B cell (primary cell): ENCODE measurements around the gene SEMA3G. TPM values are rescaled to one million over a fixed set of nuclear protein-coding genes. Genes with fewer than 3 reads are reported as not detected.

Experiments used
- ATAC-seq: fragments of 200-7000 bp; cut with Tn5 transposase; one replicate; pipeline ENCODE4 v1.10.0; 2021; ENCODE audit warnings: low read depth, mild to moderate bottlenecking, moderate number of reproducible peaks, moderate library complexity
- CTCF ChIA-PET: fragments of 350-600 bp; sonication (Branson Sonifier 250); formaldehyde crosslinking; loops from one replicate; lab custom pipeline; 2021; ENCODE audit warnings: antibody characterized with exemption, inconsistent platforms; lab: Charles Lee
- POLR2A ChIA-PET: fragments of 350-600 bp; sonication (Branson Sonifier 250); formaldehyde crosslinking; loops from one replicate; lab custom pipeline; 2021; ENCODE audit warnings: antibody characterized with exemption; lab: Charles Lee
- DNase-seq: peaks from one replicate; pipeline ENCODE4 v3.0.0; 2013
- H2AFZ ChIP-seq: 2 replicates; pipeline ENCODE4 v1.6.1; 2012; ENCODE audit warnings: mild to moderate bottlenecking, low read depth, low read length; ENCODE audit not compliant: insufficient read depth, poor library complexity, severe bottlenecking
- H3K27ac ChIP-seq, 2 donors: 1 replicate in 1 of 2; 2 replicates in 1 of 2; pipeline ENCODE4 v1.5.1; 2012 to 2013; ENCODE audit warnings: low read length in 2 of 2, mild to moderate bottlenecking in 2 of 2, moderate library complexity in 1 of 2
- H3K27me3 ChIP-seq, 4 experiments: fragments of 200-600 bp in 1 of 4; sonication (generic) in 1 of 4; replicated peaks in 1 of 4; 1 replicate in 2 of 4; 2 replicates in 2 of 4; pipeline versions ENCODE4 v1.6.1 to v1.7.0; 2013 to 2016; ENCODE audit warnings: low read length in 3 of 4, mild to moderate bottlenecking in 2 of 4, mixed read lengths in 1 of 4, moderate library complexity in 1 of 4; ENCODE audit not compliant: insufficient read depth in 4 of 4, control insufficient read depth in 3 of 4; ENCODE audit errors: control extremely low read depth in 1 of 4
- H3K36me3 ChIP-seq, 2 experiments: replicated peaks in 1 of 2; 1 replicate in 1 of 2; 2 replicates in 1 of 2; pipeline versions ENCODE4 v1.6.1 to v1.7.1; 2013; ENCODE audit warnings: low read length in 1 of 2; ENCODE audit not compliant: insufficient read depth in 2 of 2, control insufficient read depth in 1 of 2; ENCODE audit errors: control extremely low read depth in 1 of 2, extremely low read depth in 1 of 2
- H3K4me1 ChIP-seq, 2 donors: fragments of 200-600 bp in 1 of 2; sonication (generic) in 1 of 2; 1 replicate in 1 of 2; 2 replicates in 1 of 2; pipeline versions ENCODE4 v1.5.1 to v1.6.1; 2013 to 2017; ENCODE audit warnings: low read length in 2 of 2; ENCODE audit not compliant: control insufficient read depth in 2 of 2, insufficient read depth in 2 of 2
- H3K4me2 ChIP-seq: replicated peaks from 2 replicates; pipeline ENCODE3; 2012; ENCODE audit warnings: mild to moderate bottlenecking, low read depth, low read length; ENCODE audit not compliant: poor library complexity, severe bottlenecking
- H3K4me3 ChIP-seq, 5 experiments: fragments of 200-600 bp in 1 of 5; sonication (generic) in 1 of 5; 1 replicate in 3 of 5; 2 replicates in 2 of 5; pipeline versions ENCODE4 v1.5.1 to v1.7.0; 2011 to 2016; ENCODE audit warnings: low read length in 4 of 5, mild to moderate bottlenecking in 4 of 5, low read depth in 2 of 5, control low read depth in 1 of 5, moderate library complexity in 1 of 5; ENCODE audit not compliant: insufficient read depth in 1 of 5; ENCODE audit errors: control extremely low read depth in 1 of 5, extremely low read depth in 1 of 5
- H3K79me2 ChIP-seq: fragments of 200-600 bp; sonication (generic); one replicate; pipeline ENCODE4 v1.6.0; 2016; ENCODE audit warnings: low read length; ENCODE audit not compliant: control insufficient read depth, insufficient read depth
- H3K9ac ChIP-seq: fragments of 200-600 bp; sonication (generic); 2 replicates; pipeline ENCODE4 v1.6.1; 2017; ENCODE audit warnings: mild to moderate bottlenecking, low read length, moderate library complexity
- H3K9me3 ChIP-seq, 3 donors: one replicate each; pipeline versions ENCODE4 v1.6.1 to v1.7.1; 2013; ENCODE audit warnings: low read length in 2 of 3; ENCODE audit not compliant: control insufficient read depth in 2 of 3, insufficient read depth in 1 of 3; ENCODE audit errors: control extremely low read depth in 1 of 3
- H4K20me1 ChIP-seq: 2 replicates; pipeline ENCODE4 v1.6.0; 2012; ENCODE audit warnings: mild to moderate bottlenecking, low read length; ENCODE audit not compliant: insufficient read depth, control insufficient read depth, poor library complexity, severe bottlenecking
- H3K27ac Mint-ChIP-seq: one replicate; pipeline ENCODE4 v1.8.0; 2021; ENCODE audit warnings: mixed read lengths
- H3K27me3 Mint-ChIP-seq: one replicate; pipeline ENCODE4 v1.8.0; 2021; ENCODE audit warnings: mixed read lengths
- H3K4me1 Mint-ChIP-seq: one replicate; pipeline ENCODE4 v1.8.0; 2021; ENCODE audit warnings: mixed read lengths
- H3K4me3 Mint-ChIP-seq: one replicate; pipeline ENCODE4 v1.8.0; 2021; ENCODE audit warnings: mixed read lengths
- H3K9me3 Mint-ChIP-seq: one replicate; pipeline ENCODE4 v1.8.0; 2022; ENCODE audit warnings: mixed read lengths; ENCODE audit not compliant: insufficient read depth
- EZH2 ChIP-seq: IDR thresholded peaks from 2 replicates; pipeline ENCODE4 v1.6.1; 2012; ENCODE audit warnings: borderline replicate concordance, low read depth, mild to moderate bottlenecking, moderate library complexity, low read length; ENCODE audit not compliant: insufficient read depth, poor library complexity, severe bottlenecking
- WGBS: methylation state at CpG from one replicate; pipeline ENCODE4 v1.1.5; 2013; ENCODE audit warnings: missing lambda C conversion rate; ENCODE audit not compliant: insufficient coverage; 5-methylcytosine and 5-hydroxymethylcytosine counted together
- intact Hi-C: fragments of 100-400 bp; cut with micrococcal nuclease; formaldehyde crosslinking; loops from one replicate; pipeline ENCODE4 v1.10.0; 2022
- polyA plus RNA-seq: library from polyadenylated mRNA; depleted of rRNA; stranded (reverse); fragments of >200 nt; gene quantifications from 2 replicates; pipeline ENCODE4 v1.2.3, GENCODE V29; 2012
- total RNA-seq, 2 donors: library from RNA; stranded (reverse); fragments of 120-200 nt in 1 of 2; gene quantifications; 1 replicate in 1 of 2; 2 replicates in 1 of 2; pipeline versions ENCODE4 v1.2.3 to v1.2.4, GENCODE V29; 2013 to 2022
- TF ChIP-seq, protein P1 (sequence below): fragments of 200-600 bp; IDR thresholded peaks from one replicate; pipeline ENCODE4 v1.8.0; 2022; ENCODE audit warnings: antibody characterized with exemption, mild to moderate bottlenecking

The SEMA3G gene
- total and polyA plus RNA-seq, 2 donors (not counting 1 experiment from before 2014, with no cell fraction given) = 0.10 to 0.42 TPM

GRCh38 chr3:52437326-52438103 is 7.4 kb downstream of the SEMA3G start:
- TF ChIP-seq, protein P1, sequence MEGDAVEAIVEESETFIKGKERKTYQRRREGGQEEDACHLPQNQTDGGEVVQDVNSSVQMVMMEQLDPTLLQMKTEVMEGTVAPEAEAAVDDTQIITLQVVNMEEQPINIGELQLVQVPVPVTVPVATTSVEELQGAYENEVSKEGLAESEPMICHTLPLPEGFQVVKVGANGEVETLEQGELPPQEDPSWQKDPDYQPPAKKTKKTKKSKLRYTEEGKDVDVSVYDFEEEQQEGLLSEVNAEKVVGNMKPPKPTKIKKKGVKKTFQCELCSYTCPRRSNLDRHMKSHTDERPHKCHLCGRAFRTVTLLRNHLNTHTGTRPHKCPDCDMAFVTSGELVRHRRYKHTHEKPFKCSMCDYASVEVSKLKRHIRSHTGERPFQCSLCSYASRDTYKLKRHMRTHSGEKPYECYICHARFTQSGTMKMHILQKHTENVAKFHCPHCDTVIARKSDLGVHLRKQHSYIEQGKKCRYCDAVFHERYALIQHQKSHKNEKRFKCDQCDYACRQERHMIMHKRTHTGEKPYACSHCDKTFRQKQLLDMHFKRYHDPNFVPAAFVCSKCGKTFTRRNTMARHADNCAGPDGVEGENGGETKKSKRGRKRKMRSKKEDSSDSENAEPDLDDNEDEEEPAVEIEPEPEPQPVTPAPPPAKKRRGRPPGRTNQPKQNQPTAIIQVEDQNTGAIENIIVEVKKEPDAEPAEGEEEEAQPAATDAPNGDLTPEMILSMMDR = no peak
- no peak for TF ChIP-seq EZH2
- H3K27ac ChIP-seq = no peak overlapping the region
- H2AFZ ChIP-seq = no peak overlapping the region
- H3K4me1 ChIP-seq = no peaks in the 10 kb centered on the region
- ATAC-seq (no peak), DNase-seq (no peak)
- no peaks in the 10 kb centered on the region for H3K9me3 ChIP-seq
- Mint-ChIP-seq H3K9me3 (no peaks in the 10 kb centered on the region), H3K27me3 (no peaks in the 10 kb centered on the region), H3K27ac (no peak overlapping the region), H3K4me1 (no peaks in the 10 kb centered on the region), H3K4me3 (no peak overlapping the region)
- WGBS = 93% methylated on average over 15 of the region's 15 CpGs
- no peaks in the 10 kb centered on the region for H4K20me1 ChIP-seq
- intact Hi-C loops = no loop called here
- ChIA-PET POLR2A (no interaction called here), CTCF (no interaction called here)
- no peaks in the 10 kb centered on the region for H3K27me3 ChIP-seq
- H3K79me2 ChIP-seq = no peaks in the 10 kb centered on the region
- no peak overlapping the region for H3K9ac ChIP-seq
- no peak overlapping the region for H3K4me3 ChIP-seq
- no peaks in the 10 kb centered on the region for H3K36me3 ChIP-seq
- no peak overlapping the region for H3K4me2 ChIP-seq

GRCh38 chr3:52436500-52437149 is 8.3 kb downstream of the SEMA3G start:
- WGBS = 92% methylated on average over 12 of the region's 13 CpGs
- POLR2A ChIA-PET = no interaction called here

More at GRCh38 chr3:52436500-52437149, 8.3 kb downstream of the SEMA3G start:
- intact Hi-C loops = no loop called here
- no peak overlapping the region for H3K27ac Mint-ChIP-seq
- no peaks in the 10 kb centered on the region for H3K27me3 Mint-ChIP-seq
- no peaks in the 10 kb centered on the region for H3K4me1 Mint-ChIP-seq
- CTCF ChIA-PET = no interaction called here
- Histone ChIP-seq H3K27me3 (no peaks in the 10 kb centered on the region), H3K4me1 (no peaks in the 10 kb centered on the region), H3K9ac (no peak overlapping the region), H3K9me3 (no peaks in the 10 kb centered on the region), H3K36me3 (no peaks in the 10 kb centered on the region), H3K4me2 (no peak overlapping the region), H2AFZ (no peak overlapping the region), H3K4me3 (no peak overlapping the region), H3K27ac (no peak overlapping the region), H4K20me1 (no peaks in the 10 kb centered on the region), H3K79me2 (no peaks in the 10 kb centered on the region)
- H3K4me3 Mint-ChIP-seq = no peak overlapping the region
- TF ChIP-seq, protein P1 = no peak
- no peak for TF ChIP-seq EZH2
- H3K9me3 Mint-ChIP-seq = no peaks in the 10 kb centered on the region
- DNase-seq (no peak), ATAC-seq (no peak)
